Stomach (tissue), 4 donors: ENCODE results near the gene TPP1.

Experiments
- CTCF ChIP-seq, 7 experiments: fragments of 450-650 bp in 4 of 7; fragments of 200-600 bp in 3 of 7; sonication (generic) in 3 of 7; IDR thresholded peaks; one replicate each; pipeline ENCODE4 v1.5.1; 2016 to 2019; ENCODE audit warnings: antibody characterized with exemption in 7 of 7, control low read depth in 2 of 7, mild to moderate bottlenecking in 1 of 7
- POLR2AphosphoS5 ChIP-seq, 3 donors: sonication (generic); formaldehyde crosslinking; IDR thresholded peaks; one replicate each; pipeline ENCODE4 v1.6.1; 2016; ENCODE audit warnings: antibody characterized with exemption in 3 of 3

GRCh38 chr11:6650980-6651379, 31.8 kb upstream of the TPP1 start:
- TF ChIP-seq CTCF (IDR thresholded peaks at IDR 0.05), result no peak
- TF ChIP-seq POLR2AphosphoS5 (IDR thresholded peaks at IDR 0.05), result no peak
